WI38 (cell line): ENCODE results near the gene HDAC4.

Experiments
- H3K4me3 ChIP-seq: 2 replicates; pipeline ENCODE4 v1.5.1; 2011; ENCODE audit warnings: low read depth, mild to moderate bottlenecking, control low read depth, low read length
- CTCF ChIP-seq: IDR thresholded peaks from 2 replicates; pipeline ENCODE4 v1.5.1; 2012; ENCODE audit warnings: low read depth, mild to moderate bottlenecking, control low read depth, low read length

Gene HDAC4

GRCh38 chr2:239195318-239195871 lies 205.4 kb downstream of the HDAC4 start:
- no peak overlapping the region for H3K4me3 ChIP-seq
- no peak for TF ChIP-seq CTCF

- H3K4me3 ChIP-seq: no peak overlapping the region
- no peak for TF ChIP-seq CTCF
These were observed 206.0 kb downstream of the HDAC4 start for GRCh38 chr2:239194731-239195317.

GRCh38 chr2:239193925-239194677 lies 206.7 kb downstream of the HDAC4 start:
- H3K4me3 ChIP-seq: no peak overlapping the region
- TF ChIP-seq CTCF: no peak

- no peak for TF ChIP-seq CTCF
- H3K4me3 ChIP-seq: no peak overlapping the region
These were observed 207.4 kb downstream of the HDAC4 start for GRCh38 chr2:239193401-239193811.

- TF ChIP-seq CTCF: no peak
- H3K4me3 ChIP-seq: no peak overlapping the region
These were observed 207.8 kb downstream of the HDAC4 start for GRCh38 chr2:239192975-239193374.

GRCh38 chr2:239192456-239192855 lies 208.4 kb downstream of the HDAC4 start:
- no peak for TF ChIP-seq CTCF
- no peak overlapping the region for H3K4me3 ChIP-seq
